Esophagus muscularis mucosa (tissue), 4 donors: ENCODE results near the gene ZFP1. TPM values are rescaled to one million over a fixed set of nuclear protein-coding genes. Genes with fewer than 3 reads are reported as not detected.
"Not testable (repeated sequence)": the region's sequence is repeated elsewhere in the genome, so short reads cannot be mapped to it uniquely, and the experiment has no call there.

ENCODE experiments used
- DNase-seq: peaks from one replicate; pipeline ENCODE4 v3.0.0-alpha.2; 2017; ENCODE audit errors: extremely low spot score
- H3K27ac ChIP-seq, 4 donors: fragments of 200-600 bp; sonication (generic); replicated peaks in 1 of 4; 1 replicate in 3 of 4; 2 replicates in 1 of 4; pipeline ENCODE4 v1.5.1; 2016 to 2019; ENCODE audit warnings: mild to moderate bottlenecking in 1 of 4
- H3K27me3 ChIP-seq, 4 donors: fragments of 200-600 bp; sonication (generic); one replicate each; pipeline versions ENCODE4 v1.5.1 to v1.6.0; 2016 to 2019
- H3K36me3 ChIP-seq, 4 donors: fragments of 200-600 bp; sonication (generic); one replicate each; pipeline ENCODE4 v1.5.1; 2016 to 2019
- H3K4me1 ChIP-seq, 4 donors: fragments of 200-600 bp; sonication (generic); one replicate each; pipeline ENCODE4 v1.5.1; 2016 to 2019
- H3K4me3 ChIP-seq, 4 donors: fragments of 200-600 bp; sonication (generic); 1 replicate in 2 of 4; 2 replicates in 2 of 4; pipeline ENCODE4 v1.5.1; 2016 to 2019; ENCODE audit warnings: mild to moderate bottlenecking in 4 of 4, moderate library complexity in 1 of 4
- H3K9me3 ChIP-seq, 4 donors: fragments of 200-600 bp; sonication (generic); 1 replicate in 3 of 4; 2 replicates in 1 of 4; pipeline ENCODE4 v1.5.1; 2016 to 2019
- EP300 ChIP-seq: sonication (generic); formaldehyde crosslinking; IDR thresholded peaks from one replicate; pipeline ENCODE4 v1.6.1; 2017; ENCODE audit warnings: antibody characterized with exemption
- POLR2A ChIP-seq: fragments of 450-650 bp; IDR thresholded peaks from one replicate; pipeline ENCODE4 v1.6.1; 2017; ENCODE audit warnings: antibody characterized with exemption, moderate library complexity, mild to moderate bottlenecking, low read depth
- POLR2AphosphoS5 ChIP-seq, 2 donors: sonication (generic); formaldehyde crosslinking; IDR thresholded peaks; one replicate each; pipeline ENCODE4 v1.6.1; 2017; ENCODE audit warnings: antibody characterized with exemption in 2 of 2
- WGBS: methylation state at CpG from one replicate; pipeline ENCODE4 v1.1.5; 2018; 5-methylcytosine and 5-hydroxymethylcytosine counted together
- intact Hi-C: fragments of 100-400 bp; cut with DNase I; formaldehyde crosslinking; loops from one replicate; pipeline ENCODE4 v1.15.1; 2023
- total RNA-seq, 4 donors: library from RNA; depleted of rRNA; stranded (reverse); fragments of >200 nt; gene quantifications; one replicate each; pipeline versions ENCODE4 v1.1.0 to v1.2.1, GENCODE V29; 2016
- TF ChIP-seq, protein P1 (sequence below), 3 experiments: fragments of 200-600 bp in 2 of 3; fragments of 450-650 bp in 1 of 3; sonication (generic) in 2 of 3; IDR thresholded peaks; one replicate each; pipeline ENCODE4 v1.5.1; 2017 to 2019; ENCODE audit warnings: antibody characterized with exemption in 3 of 3, mild to moderate bottlenecking in 2 of 3, moderate library complexity in 1 of 3

Gene ZFP1
- total RNA-seq, 4 donors from 2014 or later = 8.4 to 17.4 (median 12.0) TPM

DNA sequence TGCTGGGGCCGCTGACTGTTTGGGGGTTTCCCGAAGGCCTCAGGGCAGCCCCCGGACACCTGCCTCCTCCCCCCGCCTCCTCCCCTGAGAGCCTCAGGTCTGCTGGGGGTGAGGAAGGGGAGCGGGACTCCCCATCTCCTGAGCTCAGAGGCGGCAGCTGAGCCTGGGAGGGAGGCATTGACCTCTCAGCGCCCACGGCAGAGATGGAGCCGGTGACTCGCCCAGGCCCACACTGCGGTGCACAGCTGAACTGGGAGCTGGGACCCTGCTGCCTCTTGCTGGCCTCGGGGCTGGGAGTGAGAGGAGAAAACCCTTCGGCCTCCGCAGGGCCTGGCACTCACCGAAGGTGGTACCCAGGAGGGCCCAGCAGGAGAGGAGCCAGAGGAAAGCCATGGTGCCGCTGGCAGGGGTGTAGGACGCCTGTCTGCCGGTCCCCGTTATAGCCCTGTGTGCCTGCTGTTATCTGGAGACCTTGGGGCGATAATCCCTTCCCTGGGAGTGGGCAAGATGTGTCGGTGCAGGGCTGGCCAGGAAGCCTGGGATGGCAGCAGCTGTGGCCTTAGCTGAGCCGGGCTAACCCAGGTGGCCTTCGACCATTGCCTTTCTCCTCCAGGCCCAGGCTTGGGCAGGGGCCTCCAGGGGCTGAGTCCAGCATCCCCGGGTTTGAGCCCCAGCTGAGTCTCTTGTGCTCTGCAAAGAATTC is 58.6 kb downstream of the ZFP1 start, which contains the start of gene CTRB2:
Gene CTRB2, minus strand, starts transcription at position 413 of the 703 bp plus-strand sequence. Its CDS starts 20 bp downstream, at position 393.
- Histone ChIP-seq H3K36me3 (no peaks in the 10 kb centered on the region), H3K27ac (no peak within 1 kb of the TSS), H3K4me1 (no peaks in the 10 kb centered on the region), H3K4me3 (no peak within 1 kb of the TSS), H3K27me3 (peaks cover 0 to 14% (median 2%) of the 10 kb centered on the region in 4 donors), H3K9me3 (no peaks in the 10 kb centered on the region)
- DNase-seq = no peak
- TF ChIP-seq, protein P1, sequence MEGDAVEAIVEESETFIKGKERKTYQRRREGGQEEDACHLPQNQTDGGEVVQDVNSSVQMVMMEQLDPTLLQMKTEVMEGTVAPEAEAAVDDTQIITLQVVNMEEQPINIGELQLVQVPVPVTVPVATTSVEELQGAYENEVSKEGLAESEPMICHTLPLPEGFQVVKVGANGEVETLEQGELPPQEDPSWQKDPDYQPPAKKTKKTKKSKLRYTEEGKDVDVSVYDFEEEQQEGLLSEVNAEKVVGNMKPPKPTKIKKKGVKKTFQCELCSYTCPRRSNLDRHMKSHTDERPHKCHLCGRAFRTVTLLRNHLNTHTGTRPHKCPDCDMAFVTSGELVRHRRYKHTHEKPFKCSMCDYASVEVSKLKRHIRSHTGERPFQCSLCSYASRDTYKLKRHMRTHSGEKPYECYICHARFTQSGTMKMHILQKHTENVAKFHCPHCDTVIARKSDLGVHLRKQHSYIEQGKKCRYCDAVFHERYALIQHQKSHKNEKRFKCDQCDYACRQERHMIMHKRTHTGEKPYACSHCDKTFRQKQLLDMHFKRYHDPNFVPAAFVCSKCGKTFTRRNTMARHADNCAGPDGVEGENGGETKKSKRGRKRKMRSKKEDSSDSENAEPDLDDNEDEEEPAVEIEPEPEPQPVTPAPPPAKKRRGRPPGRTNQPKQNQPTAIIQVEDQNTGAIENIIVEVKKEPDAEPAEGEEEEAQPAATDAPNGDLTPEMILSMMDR (IDR thresholded peaks at IDR 0.05) = no peak
- TF ChIP-seq POLR2A (no peak), EP300 (no peak), POLR2AphosphoS5 (IDR thresholded peaks at IDR 0.05) (no peak)
- intact Hi-C loops = no loop called here
- WGBS = 86% methylated on average over 12 of the region's 24 CpGs

DNA sequence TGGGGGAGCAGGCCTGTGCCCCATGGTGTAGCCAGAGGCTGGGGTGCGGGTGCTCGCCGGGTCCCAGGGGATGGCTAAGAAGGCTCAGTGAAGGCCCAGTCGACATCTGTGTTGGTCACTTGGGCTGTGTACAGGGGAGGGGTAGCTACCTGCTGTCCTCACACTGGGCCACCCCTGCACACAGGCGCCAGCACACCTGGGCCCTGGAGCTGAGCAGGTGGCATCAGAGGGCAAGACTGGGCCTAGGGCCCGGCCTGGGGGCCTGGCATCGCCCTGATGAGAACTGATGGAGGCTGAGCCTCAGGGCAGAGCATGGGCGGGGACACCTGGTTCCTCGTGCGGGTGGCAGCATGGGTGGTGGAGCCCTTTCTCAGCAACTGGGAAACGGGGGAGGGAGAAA is 59.5 kb downstream of the ZFP1 start:
- no peak overlapping the region for H3K4me3 ChIP-seq
- no peak overlapping the region for H3K27ac ChIP-seq
- H3K36me3 ChIP-seq = no peaks in the 10 kb centered on the region
- TF ChIP-seq POLR2A = no peak
- no peak for TF ChIP-seq POLR2AphosphoS5 (IDR thresholded peaks at IDR 0.05)
- TF ChIP-seq, protein P1 (IDR thresholded peaks at IDR 0.05) = no peak
- WGBS = 92% methylated on average over 9 of the region's 11 CpGs
- peaks cover 0 to 14% (median 2%) of the 10 kb centered on the region in 4 donors for H3K27me3 ChIP-seq
- DNase-seq = no peak
- intact Hi-C loops = loop anchor here (2.0 kb wide), 1 partner anchor 17 kb away; no protein-coding TSS in a partner anchor
- H3K4me1 ChIP-seq = no peaks in the 10 kb centered on the region
- H3K9me3 ChIP-seq = no peaks in the 10 kb centered on the region

DNA sequence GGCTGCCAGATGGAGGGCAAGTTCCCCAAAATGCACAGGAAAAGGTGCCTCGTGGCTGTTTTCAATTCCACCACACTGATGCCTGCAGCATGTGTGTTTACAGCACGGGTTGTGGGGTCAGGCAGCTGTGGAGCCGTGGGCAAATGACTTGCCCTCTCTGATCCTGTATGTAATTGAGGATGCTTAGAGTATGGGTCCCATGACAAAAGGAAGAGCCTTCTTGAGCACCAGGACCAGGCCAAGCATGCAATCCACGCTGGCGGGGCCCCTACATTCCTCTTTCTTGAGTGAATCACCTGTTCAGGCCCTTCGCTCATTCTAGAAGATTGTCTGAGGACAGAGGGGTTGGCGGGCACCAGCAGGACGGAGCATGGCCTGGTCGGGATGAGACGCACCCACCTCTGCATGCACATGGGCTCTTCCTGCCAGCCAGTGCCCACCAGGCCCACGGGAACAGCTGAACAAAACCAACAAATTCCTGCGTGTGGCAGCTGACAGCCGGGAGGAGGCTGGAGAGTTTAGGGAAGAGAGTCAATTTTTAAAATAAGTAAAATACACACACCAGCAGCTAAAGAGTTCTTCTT is 60.0 kb downstream of the ZFP1 start:
- 84% methylated on average over 11 of the region's 13 CpGs for WGBS
- no peaks in the 10 kb centered on the region for H3K9me3 ChIP-seq
- no peaks in the 10 kb centered on the region for H3K36me3 ChIP-seq
- TF ChIP-seq, protein P1 (IDR thresholded peaks at IDR 0.05) = no peak
- TF ChIP-seq POLR2A (no peak), EP300 (no peak), POLR2AphosphoS5 (IDR thresholded peaks at IDR 0.05) (no peak)
- intact Hi-C loops = loop anchor here (2.0 kb wide), 1 partner anchor 16 kb away; no protein-coding TSS in a partner anchor
- no peak overlapping the region for H3K4me3 ChIP-seq
- H3K4me1 ChIP-seq = no peaks in the 10 kb centered on the region
- H3K27ac ChIP-seq = no peak overlapping the region
- peaks cover 0 to 14% (median 2%) of the 10 kb centered on the region in 4 donors for H3K27me3 ChIP-seq
- no peak for DNase-seq

DNA sequence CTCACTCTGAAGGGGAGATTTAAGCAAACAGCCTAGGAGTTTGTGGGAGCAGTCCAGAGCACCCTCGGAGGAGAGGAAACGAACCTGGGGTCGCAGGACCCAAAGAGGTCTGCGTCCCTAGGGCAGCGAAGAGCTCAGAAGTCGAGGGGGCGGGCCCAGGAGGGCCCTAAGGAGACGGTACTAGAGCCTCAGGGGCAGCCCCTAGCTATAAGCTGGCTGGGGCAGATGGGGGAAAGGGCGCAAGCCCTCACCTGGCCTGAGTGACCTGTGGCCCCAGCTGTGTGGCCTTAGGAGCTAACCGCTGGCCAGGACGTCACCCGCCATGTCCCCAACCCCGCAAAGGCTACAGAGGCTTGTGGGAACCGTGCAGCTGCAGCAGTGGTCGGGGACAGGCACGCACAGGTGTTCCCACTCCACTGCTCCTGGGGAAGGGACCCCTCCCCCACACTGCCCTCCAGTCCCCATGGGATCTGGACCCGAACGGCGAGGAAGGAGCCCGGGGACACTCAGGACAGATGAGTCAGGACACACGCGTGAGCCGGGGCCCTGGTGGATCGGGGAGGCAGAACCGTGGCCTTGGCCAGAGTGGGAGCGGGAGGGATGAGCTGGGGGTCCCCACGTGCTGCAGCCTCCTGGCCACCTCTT is 60.7 kb downstream of the ZFP1 start:
- H3K4me3 ChIP-seq = no peak overlapping the region
- WGBS = 88% methylated on average over 15 of the region's 27 CpGs
- TF ChIP-seq EP300 (no peak), POLR2A (no peak), POLR2AphosphoS5 (IDR thresholded peaks at IDR 0.05) (no peak)
- TF ChIP-seq, protein P1 (IDR thresholded peaks at IDR 0.05) = no peak
- H3K27me3 ChIP-seq = peaks cover 0 to 14% (median 2%) of the 10 kb centered on the region in 4 donors
- H3K36me3 ChIP-seq = no peaks in the 10 kb centered on the region
- intact Hi-C loops = loop anchor here (2.0 kb wide), 1 partner anchor 16 kb away; no protein-coding TSS in a partner anchor
- H3K27ac ChIP-seq = no peak overlapping the region
- no peaks in the 10 kb centered on the region for H3K4me1 ChIP-seq
- no peaks in the 10 kb centered on the region for H3K9me3 ChIP-seq
- DNase-seq = no peak

DNA sequence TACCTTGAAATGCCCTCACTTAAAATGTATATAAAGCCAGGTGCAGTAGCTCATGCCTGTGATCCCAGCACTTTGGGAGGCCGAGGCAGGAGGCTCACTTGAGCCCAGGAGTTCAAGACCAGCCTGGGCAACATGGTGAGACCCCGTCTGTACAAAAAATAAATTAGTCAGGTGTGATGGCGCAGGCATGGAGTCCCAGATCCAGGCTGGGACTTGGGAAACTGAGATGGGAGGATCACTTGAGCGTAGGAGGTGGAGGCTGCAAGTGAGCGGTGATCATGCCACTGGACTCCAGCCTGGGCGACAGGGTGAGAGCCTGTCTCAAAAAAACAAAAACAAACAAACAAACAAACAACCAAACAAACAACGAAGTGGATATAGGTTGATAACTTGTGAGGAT is 61.2 kb downstream of the ZFP1 start:
- DNase-seq, H3K9me3 ChIP-seq, H3K36me3 ChIP-seq, H3K27ac ChIP-seq, H3K4me1 ChIP-seq, H3K4me3 ChIP-seq: not testable (repeated sequence)
- H3K27me3 ChIP-seq = peaks cover 0 to 14% (median 2%) of the 10 kb centered on the region in 4 donors
- intact Hi-C loops = loop anchor here (2.0 kb wide), 1 partner anchor 15 kb away; no protein-coding TSS in a partner anchor
- WGBS = 89% methylated on average over 7 of the region's 7 CpGs
